ENCODE results near the gene ELP4.

ELP4 gene

DNA sequence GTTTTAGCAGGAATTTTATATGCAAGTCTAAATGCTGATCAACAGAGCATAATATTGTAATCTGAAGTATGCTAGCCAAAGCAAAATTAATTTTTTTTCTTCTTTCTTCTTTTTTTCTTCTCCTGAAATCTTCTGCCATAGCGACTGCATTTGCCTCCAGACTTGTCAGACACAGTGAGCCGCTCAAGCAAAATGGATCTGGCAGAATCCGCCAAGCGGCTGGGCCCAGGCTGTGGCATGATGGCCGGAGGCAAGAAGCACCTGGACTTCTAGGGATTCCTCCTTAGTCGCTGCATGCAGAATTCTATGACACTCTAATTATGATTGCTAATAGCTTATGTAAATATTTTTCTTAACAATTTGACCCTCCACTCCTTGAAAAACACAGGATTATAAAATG lies 273.7 kb downstream of the ELP4 start:
- no peak for DNase-seq

DNA sequence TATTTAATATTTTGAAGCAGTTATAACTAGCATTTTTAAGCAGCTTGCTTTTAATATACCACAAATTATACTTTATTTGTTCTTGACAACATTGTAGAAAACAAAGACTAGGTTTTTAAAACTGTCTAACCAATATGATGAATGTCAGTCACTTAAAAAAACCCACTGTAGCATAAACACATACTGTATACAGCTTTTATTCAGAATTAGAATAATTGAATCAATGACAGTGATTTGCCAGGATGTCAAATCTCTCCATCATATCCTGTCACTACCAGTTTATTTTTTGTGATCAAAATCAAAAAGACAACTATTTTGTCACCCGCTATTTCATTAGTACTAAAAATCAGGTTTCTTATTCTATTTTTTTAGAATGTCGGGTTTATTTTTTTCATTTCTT lies 275.0 kb downstream of the ELP4 start:
- DNase-seq: no peak

DNA sequence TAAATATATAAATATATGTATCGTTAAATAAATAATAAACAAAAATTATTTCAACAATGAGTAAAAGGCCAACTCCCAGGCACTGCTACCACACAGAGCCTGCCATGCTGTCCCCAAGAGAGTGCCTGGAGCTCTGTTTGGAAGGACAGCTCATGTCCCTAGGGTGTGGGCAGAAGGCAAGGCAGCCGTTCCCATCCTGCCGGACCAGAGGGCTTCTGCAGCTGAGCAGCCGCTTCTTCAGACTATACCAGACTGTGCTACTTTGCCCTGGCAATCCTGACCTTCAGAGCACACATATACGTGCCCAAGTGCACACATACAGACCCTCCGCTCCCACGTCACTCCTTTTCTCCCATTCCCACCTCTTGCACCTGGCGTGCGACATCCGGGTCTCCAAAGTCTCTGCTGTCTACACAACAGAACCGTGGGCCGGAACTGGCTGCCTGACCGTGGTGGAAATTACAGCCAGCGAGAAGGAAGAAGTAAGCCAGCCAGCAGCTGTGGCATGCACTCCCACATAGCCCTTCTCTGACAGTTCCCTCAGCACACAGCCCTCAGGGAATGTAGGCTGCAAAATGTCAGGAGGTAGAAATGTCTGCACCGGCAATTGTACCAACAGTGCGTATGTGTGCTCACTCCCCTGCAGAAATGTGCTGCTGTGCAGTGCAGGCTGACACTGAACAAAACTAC lies 277.6 kb downstream of the ELP4 start:
- DNase-seq: no peak

DNA sequence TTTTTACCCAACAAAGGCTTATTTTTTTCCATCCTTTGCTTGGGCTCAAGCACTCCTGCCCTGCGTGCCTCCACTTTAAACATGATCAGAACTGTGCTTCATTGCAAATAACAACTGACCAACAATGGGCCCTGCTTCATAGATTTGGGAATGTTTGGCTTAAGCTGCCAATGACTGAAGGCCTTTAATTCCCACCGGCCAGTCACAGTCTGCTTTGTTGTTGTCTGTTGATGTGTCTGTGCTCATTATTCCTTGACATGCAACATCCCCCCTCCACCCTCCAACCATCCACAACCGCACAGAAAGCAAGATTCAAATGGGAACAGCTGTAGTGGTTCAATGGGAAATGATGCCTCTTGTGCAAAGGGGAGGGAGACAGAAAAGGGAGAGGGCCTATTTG lies 278.5 kb downstream of the ELP4 start:
- DNase-seq: no peak

DNA sequence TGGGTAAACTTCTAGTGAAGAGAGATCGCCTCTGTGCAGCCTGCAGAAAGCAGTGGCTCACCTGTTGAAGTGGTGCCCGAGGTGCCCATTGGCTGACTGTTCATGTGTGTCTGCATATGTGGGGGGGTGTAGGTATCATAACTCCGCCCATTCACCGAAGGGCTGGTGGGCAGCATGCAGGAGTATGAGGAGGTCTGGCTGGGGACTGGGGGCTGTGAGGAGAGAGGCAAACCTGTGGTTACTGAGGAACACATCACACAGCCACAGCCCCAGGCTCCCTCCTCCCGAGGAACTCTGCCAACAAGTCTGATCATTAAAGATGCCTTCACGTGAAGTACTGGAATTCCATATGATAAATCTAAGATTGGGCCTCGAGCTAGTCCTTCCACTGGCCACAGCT lies 281.1 kb downstream of the ELP4 start:
- DNase-seq: no peak

DNA sequence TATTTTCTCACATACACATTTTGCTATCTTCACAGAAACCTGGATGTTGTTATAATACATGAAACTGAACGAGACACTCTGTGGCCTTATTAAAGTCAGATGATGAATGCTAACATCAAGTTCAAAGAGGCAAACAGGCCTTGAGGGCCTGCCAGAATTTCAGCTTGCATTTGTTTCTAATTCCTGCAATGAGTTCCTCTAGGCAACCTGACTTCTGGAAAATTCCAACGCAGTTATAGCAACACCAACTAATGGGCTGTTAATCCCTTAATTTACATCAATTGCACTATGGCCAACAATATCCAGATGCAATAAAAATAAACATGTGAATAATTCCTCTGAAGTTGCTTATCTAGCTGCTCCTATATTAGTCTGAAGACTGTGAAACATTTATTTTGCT lies 282.5 kb downstream of the ELP4 start:
- DNase-seq: no peak

- DNase-seq: no peak
These were observed 282.9 kb downstream of the ELP4 start for GRCh38 chr11:31792456-31792855.

DNA sequence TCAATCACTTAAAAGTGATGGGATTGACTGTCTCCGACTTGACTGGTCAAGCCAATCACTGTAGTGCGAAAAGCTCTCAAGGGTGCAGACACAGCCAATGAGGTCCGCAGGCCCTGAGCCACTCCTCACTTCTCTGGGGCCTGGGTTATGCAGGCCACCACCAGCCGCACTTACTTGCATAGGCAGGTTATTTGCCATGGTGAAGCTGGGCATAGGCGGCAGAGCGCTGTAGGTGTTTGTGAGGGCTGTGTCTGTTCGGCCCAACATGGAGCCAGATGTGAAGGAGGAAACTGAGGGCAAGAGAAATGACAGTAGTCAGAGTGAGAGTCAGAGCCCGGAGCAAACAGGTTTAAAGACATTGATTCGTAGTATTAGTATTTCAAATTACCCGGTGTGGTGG lies 283.7 kb downstream of the ELP4 start:
- no peak for DNase-seq

DNA sequence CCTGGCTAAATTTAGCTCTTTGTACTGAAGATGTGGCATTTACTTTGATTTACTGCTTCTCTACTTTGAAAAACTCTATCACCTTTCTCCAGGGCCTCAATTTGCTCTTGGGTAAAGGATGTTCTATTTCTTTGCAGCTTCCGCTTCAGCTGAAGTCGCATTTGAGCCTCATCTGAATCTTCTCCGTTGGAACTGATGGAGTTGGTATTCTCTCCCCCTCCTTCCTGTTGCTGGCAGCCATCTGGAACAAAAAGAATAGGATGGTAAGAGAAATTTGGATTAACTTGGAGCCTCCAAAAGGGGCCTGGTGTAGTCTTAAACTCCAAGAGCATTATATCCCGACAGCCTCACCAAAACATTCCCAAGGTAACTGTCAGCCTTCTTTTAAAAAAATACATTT lies 285.0 kb downstream of the ELP4 start:
- DNase-seq: no peak

GRCh38 chr11:31795706-31796498 lies 286.3 kb downstream of the ELP4 start:
- no peak for DNase-seq

DNA sequence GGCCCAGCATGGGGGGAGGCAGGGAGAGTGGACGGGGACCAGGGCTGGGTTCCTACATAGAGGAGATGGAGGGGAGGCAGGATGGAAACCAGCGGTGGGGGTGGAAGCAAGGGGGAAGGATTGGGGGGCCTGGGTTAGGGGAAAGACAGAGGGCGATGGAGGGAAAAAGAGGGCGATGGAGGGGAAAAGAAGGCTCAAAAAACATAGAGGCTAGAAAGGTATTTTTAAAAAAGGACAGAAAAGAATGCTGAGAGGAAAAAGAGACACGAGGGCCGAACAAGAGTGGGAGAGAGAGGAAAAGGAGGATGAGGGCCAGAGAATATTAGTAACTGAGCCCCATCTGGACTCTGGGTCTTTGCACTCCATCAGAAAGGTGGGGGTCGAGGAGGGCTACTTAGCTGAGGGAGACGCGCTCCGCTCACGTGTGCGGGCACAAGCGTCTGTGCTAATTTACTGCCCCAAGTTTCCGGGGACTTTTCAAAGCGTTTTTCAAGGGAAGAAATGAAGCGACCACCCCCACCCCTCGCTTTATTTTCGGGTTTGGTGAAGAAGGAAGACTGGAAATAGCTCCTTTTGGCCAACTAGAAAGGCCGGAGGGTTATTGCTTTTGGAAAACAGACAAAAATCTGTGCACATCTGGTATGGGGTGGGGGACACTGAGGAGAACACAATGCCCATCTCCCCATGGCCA lies 287.1 kb downstream of the ELP4 start:
- DNase-seq: no peak

GRCh38 chr11:31797190-31798056 lies 287.9 kb downstream of the ELP4 start:
- DNase-seq: no peak

GRCh38 chr11:31798057-31798553 lies 288.5 kb downstream of the ELP4 start:
- DNase-seq: no peak

DNA sequence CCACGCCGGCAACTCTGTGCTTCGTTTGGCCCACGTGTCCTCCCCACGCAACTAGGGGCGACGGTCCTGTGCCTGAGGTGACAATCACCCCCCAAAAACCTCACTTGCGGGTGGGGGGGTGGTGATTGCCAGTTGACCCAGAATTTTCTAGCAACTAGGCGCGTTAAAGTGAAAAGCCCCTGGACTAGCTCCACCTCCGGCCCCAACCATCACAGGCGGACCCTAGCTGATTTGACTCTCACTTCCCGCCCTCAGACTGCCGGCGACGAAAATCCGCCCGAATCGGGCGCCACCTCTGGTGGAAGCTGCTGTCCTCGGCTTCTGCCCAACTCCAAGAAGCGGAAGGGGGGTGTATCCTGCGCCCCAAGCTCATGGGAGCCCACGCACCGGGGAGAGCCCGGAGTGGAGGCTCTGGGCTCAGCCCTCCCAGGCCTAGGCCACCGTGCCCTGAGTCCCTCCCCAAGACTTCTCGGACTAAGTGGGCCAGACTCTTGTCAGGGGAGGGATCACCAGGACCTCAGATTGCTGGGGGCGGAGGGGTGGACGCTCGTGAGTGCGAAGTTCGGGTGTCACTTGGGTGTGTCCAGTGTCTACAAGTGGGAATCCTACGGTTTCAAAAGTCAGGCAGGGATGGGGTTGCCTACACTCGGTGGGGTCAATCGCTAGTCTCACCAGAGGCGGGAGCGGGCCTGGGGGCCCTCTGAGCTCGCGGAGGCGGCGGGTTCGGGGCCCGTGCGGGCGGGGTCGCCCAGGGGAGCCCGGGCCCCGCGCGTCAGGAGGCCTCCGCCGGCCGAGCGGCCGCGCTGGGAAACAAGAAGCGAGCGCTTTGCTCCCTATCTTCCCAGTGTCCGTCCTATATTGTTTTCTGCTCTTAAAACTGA lies 289.2 kb downstream of the ELP4 start:
- no peak for DNase-seq

GRCh38 chr11:31799435-31800397 lies 290.1 kb downstream of the ELP4 start:
- no peak for DNase-seq

- DNase-seq: no peak
These were observed 291.1 kb downstream of the ELP4 start for GRCh38 chr11:31800398-31801265.

GRCh38 chr11:31801298-31801702 lies 291.7 kb downstream of the ELP4 start:
- no peak for DNase-seq

DNA sequence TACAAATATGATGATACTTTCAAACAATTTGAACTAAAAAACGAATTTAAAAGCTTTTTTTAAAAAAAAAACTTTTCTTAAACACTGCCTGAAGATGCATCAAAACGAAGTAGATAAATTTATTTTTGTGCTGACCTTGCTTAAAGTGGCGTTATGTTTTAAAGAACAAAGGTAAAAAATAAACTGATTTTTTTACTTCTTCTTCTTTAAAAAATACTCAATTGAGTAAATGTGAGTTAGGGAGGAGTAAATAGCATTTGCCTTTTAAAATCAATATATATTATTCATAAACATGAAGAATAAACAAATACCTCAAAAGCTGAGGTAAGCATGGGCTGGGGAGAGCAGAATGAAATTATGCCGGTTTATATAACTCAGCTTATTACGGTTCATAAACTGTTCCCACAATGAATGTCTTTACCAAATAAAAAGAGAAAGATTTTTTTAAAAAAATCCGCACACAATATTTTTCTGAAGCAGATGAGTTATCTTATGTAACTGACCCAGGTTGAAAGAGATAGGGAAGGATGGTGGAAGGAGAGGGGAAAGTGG lies 292.5 kb downstream of the ELP4 start:
- no peak for DNase-seq

- DNase-seq: no peak
These were observed 293.0 kb downstream of the ELP4 start for GRCh38 chr11:31802609-31802989.

Data from DMS 273 treated with DMSO at 0.1 percent for 48 hours (cell line).